HepG2 (cell line): ENCODE data around the gene CTDNEP1. TPM values are rescaled to one million over a fixed set of nuclear protein-coding genes. Genes with fewer than 3 reads are reported as not detected.

Source experiments
- ELF1 ChIP-seq: sonication (generic); formaldehyde crosslinking; IDR thresholded peaks from 2 replicates; pipeline ENCODE4 v1.4.0; 2020; ENCODE audit warnings: missing genetic modification reagents
- HIVEP1 ChIP-seq: sonication (generic); formaldehyde crosslinking; IDR thresholded peaks from 2 replicates; pipeline ENCODE4 v1.4.0; 2020; ENCODE audit warnings: mild to moderate bottlenecking, missing genetic modification reagents
- HMG20A ChIP-seq: IDR thresholded peaks from 2 replicates; pipeline ENCODE4 v1.6.1; 2016; ENCODE audit warnings: borderline replicate concordance
- HNF4A ChIP-seq: sonication (generic); formaldehyde crosslinking; IDR thresholded peaks from 2 replicates; pipeline ENCODE4 v1.4.0; 2020; ENCODE audit warnings: missing genetic modification reagents
- KDM4B ChIP-seq: sonication (generic); formaldehyde crosslinking; IDR thresholded peaks from 2 replicates; pipeline ENCODE4 v1.4.0; 2020; ENCODE audit warnings: missing genetic modification reagents
- MAZ ChIP-seq, 2 experiments: sonication (generic) in 1 of 2; formaldehyde crosslinking in 1 of 2; IDR thresholded peaks; 2 replicates each; pipeline versions ENCODE4 v1.5.0 to v1.6.1; 2012 to 2020; ENCODE audit warnings: low read depth in 2 of 2, mild to moderate bottlenecking in 2 of 2, borderline replicate concordance in 1 of 2, improper control_type of control experiment in 1 of 2, low read length in 1 of 2, missing genetic modification reagents in 1 of 2, moderate library complexity in 1 of 2
- NFKBIZ ChIP-seq: IDR thresholded peaks from 2 replicates; pipeline ENCODE4 v1.6.1; 2018; ENCODE audit warnings: missing genetic modification reagents, missing compliant biosample characterization
- SIN3A ChIP-seq: IDR thresholded peaks from 2 replicates; pipeline ENCODE4 v1.6.1; 2011; ENCODE audit warnings: low read depth, mild to moderate bottlenecking, control low read depth, low read length, borderline replicate concordance
- ZBTB21 ChIP-seq: sonication (generic); formaldehyde crosslinking; IDR thresholded peaks from 2 replicates; pipeline ENCODE4 v1.4.0; 2020; ENCODE audit warnings: missing genetic modification reagents
- ZFP62 ChIP-seq: sonication (generic); formaldehyde crosslinking; IDR thresholded peaks from 2 replicates; pipeline ENCODE4 v1.4.0; 2020; ENCODE audit warnings: missing genetic modification reagents
- ZNF143 ChIP-seq: sonication (generic); formaldehyde crosslinking; IDR thresholded peaks from 2 replicates; pipeline ENCODE4 v1.4.0; 2020; ENCODE audit warnings: missing genetic modification reagents
- ZNF230 ChIP-seq: sonication (generic); formaldehyde crosslinking; IDR thresholded peaks from 2 replicates; pipeline ENCODE4 v1.4.0; 2020; ENCODE audit warnings: mild to moderate bottlenecking, missing genetic modification reagents
- ZNF670 ChIP-seq: sonication (generic); formaldehyde crosslinking; IDR thresholded peaks from 2 replicates; pipeline ENCODE4 v1.8.0; 2022; ENCODE audit warnings: mild to moderate bottlenecking, missing genetic modification reagents, borderline replicate concordance
- polyA plus RNA-seq, 8 experiments: library from polyadenylated mRNA; depleted of rRNA in 3 of 8; stranded (reverse) in 7 of 8; unstranded in 1 of 8; fragments of >200 nt; fragmentation: Illumina TruSeq in 4 of 8; extraction: Trizol in 4 of 8; gene quantifications; 2 replicates each; pipeline versions ENCODE4 v1.2.1 to v1.2.3, GENCODE V29; 2011 to 2016; ENCODE audit warnings: low read depth in 4 of 8, missing spikeins in 1 of 8, mixed read lengths in 1 of 8; ENCODE audit not compliant: insufficient read depth in 1 of 8
- total RNA-seq, 5 experiments: library from RNA; depleted of rRNA; stranded (reverse); fragments of >200 nt; fragmentation: Illumina TruSeq; extraction: Trizol; gene quantifications; 2 replicates each; pipeline ENCODE4 v1.2.3, GENCODE V29; 2016; ENCODE audit warnings: low read depth in 1 of 5
- TF ChIP-seq, protein P1 (sequence below): sonication (generic); formaldehyde crosslinking; IDR thresholded peaks from 2 replicates; pipeline ENCODE4 v1.5.1; 2020; ENCODE audit warnings: missing genetic modification reagents, mild to moderate bottlenecking, borderline replicate concordance
- TF ChIP-seq, protein P2 (sequence below): sonication (generic); formaldehyde crosslinking; IDR thresholded peaks from 2 replicates; pipeline ENCODE4 v1.8.1; 2023; ENCODE audit warnings: mild to moderate bottlenecking, missing genetic modification reagents
- TF ChIP-seq, protein P3 (sequence below): sonication (generic); formaldehyde crosslinking; IDR thresholded peaks from 2 replicates; pipeline ENCODE4 v1.4.0; 2020; ENCODE audit warnings: missing genetic modification reagents, low read depth, mild to moderate bottlenecking, borderline replicate concordance
- TF ChIP-seq, protein P4 (sequence below): sonication (generic); formaldehyde crosslinking; IDR thresholded peaks from 2 replicates; pipeline ENCODE4 v1.4.0; 2020; ENCODE audit warnings: missing genetic modification reagents, borderline replicate concordance
- TF ChIP-seq, protein P5 (sequence below): sonication (generic); formaldehyde crosslinking; IDR thresholded peaks from 2 replicates; pipeline ENCODE4 v1.9.0; 2021; ENCODE audit warnings: missing genetic modification reagents, borderline replicate concordance

CTDNEP1 gene
- total and polyA plus RNA-seq, 2 of the 13 experiments (the other 11 are each of a cell fraction or from before 2014, with no cell fraction given), result 19.8 to 118 TPM

DNA sequence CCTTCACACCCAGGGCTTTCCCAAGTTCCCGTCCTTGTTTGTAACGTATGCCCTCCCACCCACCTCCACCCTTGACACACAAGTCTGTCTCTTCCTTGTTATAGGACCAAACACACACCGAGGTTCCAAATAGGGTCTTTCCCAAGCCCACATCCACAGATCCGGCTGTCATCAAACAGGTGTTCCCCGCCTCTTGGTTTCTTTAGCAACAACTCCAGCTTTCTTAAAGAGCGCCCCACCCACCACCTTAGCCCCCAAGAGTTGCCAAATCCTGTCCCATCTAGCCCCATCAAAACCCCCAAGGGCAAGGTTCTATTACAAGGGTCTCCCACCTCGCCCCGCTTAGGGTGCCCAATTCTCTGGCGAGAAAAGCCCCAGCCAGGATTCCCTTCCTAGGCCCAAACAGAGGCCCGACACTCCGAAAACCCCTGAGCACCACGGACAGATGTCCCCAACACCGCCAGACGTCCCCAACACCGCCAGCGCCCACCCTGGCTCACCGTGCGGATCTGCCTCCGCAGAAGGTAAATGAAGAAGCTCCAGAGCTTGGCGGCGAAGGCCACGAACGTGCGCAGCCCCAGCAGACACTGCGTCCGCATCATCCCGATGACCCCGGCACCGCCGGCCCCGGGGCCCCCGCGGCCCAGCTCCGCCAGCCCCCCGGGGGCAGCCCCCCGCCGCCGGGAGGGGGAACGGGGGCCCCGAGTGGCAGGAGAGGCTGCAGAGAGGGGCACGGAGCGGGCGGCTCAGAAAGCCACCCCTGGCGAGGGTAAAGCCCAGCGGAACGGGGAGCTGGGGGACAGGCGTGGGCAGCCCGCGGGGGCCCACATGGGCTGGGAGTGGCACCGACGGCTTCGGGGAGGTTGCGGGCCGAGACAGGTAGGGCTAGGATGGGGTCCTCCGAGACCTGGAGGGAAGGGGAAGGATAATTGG lies 573 bp downstream of the CTDNEP1 start (continued):
- TF ChIP-seq ZFP62 (CRISPR knock-in tag) (no peak), HNF4A (CRISPR knock-in tag) (no peak), ZNF670 (CRISPR knock-in tag) (no peak), SIN3A (peak; percentile 41; the same call in 1 of the 2 replicates), KDM4B (CRISPR knock-in tag) (no peak), ZNF230 (CRISPR knock-in tag) (no peak), MAZ (IDR thresholded peaks at IDR 0.05; ENCODE audit: borderline replicate concordance, low read depth, low read length) (no peak), MAZ (CRISPR knock-in tag; IDR thresholded peaks at IDR 0.05; ENCODE audit: low read depth) (0 out of 2 replicates have a peak, but pooled peaks have one; percentile 14), NFKBIZ (CRISPR knock-in tag) (no peak), ZNF143 (CRISPR knock-in tag) (no peak), ZBTB21 (CRISPR knock-in tag) (no peak), HMG20A (no peak), ELF1 (no peak), HIVEP1 (CRISPR knock-in tag) (no peak)
- TF ChIP-seq, protein P1, sequence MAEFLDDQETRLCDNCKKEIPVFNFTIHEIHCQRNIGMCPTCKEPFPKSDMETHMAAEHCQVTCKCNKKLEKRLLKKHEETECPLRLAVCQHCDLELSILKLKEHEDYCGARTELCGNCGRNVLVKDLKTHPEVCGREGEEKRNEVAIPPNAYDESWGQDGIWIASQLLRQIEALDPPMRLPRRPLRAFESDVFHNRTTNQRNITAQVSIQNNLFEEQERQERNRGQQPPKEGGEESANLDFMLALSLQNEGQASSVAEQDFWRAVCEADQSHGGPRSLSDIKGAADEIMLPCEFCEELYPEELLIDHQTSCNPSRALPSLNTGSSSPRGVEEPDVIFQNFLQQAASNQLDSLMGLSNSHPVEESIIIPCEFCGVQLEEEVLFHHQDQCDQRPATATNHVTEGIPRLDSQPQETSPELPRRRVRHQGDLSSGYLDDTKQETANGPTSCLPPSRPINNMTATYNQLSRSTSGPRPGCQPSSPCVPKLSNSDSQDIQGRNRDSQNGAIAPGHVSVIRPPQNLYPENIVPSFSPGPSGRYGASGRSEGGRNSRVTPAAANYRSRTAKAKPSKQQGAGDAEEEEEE (CRISPR knock-in tag), result no peak
- TF ChIP-seq, protein P2, sequence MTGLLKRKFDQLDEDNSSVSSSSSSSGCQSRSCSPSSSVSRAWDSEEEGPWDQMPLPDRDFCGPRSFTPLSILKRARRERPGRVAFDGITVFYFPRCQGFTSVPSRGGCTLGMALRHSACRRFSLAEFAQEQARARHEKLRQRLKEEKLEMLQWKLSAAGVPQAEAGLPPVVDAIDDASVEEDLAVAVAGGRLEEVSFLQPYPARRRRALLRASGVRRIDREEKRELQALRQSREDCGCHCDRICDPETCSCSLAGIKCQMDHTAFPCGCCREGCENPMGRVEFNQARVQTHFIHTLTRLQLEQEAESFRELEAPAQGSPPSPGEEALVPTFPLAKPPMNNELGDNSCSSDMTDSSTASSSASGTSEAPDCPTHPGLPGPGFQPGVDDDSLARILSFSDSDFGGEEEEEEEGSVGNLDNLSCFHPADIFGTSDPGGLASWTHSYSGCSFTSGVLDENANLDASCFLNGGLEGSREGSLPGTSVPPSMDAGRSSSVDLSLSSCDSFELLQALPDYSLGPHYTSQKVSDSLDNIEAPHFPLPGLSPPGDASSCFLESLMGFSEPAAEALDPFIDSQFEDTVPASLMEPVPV, result 0 out of 2 replicates have a peak, but pooled peaks have one; percentile 12
- TF ChIP-seq, protein P3, sequence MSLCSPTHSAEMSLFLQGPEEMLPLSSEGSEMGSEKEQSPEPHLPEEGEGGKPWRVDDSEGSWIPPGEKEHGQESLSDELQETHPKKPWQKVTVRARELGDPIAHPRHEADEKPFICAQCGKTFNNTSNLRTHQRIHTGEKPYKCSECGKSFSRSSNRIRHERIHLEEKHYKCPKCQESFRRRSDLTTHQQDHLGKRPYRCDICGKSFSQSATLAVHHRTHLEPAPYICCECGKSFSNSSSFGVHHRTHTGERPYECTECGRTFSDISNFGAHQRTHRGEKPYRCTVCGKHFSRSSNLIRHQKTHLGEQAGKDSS, result no peak
- TF ChIP-seq, protein P4, sequence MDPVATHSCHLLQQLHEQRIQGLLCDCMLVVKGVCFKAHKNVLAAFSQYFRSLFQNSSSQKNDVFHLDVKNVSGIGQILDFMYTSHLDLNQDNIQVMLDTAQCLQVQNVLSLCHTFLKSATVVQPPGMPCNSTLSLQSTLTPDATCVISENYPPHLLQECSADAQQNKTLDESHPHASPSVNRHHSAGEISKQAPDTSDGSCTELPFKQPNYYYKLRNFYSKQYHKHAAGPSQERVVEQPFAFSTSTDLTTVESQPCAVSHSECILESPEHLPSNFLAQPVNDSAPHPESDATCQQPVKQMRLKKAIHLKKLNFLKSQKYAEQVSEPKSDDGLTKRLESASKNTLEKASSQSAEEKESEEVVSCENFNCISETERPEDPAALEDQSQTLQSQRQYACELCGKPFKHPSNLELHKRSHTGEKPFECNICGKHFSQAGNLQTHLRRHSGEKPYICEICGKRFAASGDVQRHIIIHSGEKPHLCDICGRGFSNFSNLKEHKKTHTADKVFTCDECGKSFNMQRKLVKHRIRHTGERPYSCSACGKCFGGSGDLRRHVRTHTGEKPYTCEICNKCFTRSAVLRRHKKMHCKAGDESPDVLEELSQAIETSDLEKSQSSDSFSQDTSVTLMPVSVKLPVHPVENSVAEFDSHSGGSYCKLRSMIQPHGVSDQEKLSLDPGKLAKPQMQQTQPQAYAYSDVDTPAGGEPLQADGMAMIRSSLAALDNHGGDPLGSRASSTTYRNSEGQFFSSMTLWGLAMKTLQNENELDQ, result no peak
- TF ChIP-seq, protein P5, sequence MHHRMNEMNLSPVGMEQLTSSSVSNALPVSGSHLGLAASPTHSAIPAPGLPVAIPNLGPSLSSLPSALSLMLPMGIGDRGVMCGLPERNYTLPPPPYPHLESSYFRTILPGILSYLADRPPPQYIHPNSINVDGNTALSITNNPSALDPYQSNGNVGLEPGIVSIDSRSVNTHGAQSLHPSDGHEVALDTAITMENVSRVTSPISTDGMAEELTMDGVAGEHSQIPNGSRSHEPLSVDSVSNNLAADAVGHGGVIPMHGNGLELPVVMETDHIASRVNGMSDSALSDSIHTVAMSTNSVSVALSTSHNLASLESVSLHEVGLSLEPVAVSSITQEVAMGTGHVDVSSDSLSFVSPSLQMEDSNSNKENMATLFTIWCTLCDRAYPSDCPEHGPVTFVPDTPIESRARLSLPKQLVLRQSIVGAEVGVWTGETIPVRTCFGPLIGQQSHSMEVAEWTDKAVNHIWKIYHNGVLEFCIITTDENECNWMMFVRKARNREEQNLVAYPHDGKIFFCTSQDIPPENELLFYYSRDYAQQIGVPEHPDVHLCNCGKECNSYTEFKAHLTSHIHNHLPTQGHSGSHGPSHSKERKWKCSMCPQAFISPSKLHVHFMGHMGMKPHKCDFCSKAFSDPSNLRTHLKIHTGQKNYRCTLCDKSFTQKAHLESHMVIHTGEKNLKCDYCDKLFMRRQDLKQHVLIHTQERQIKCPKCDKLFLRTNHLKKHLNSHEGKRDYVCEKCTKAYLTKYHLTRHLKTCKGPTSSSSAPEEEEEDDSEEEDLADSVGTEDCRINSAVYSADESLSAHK, result no peak
